Activated CD4-positive, CD25-positive, alpha-beta regulatory T cell treated with anti-CD3 and anti-CD28 coated beads, Interleukin-2, amount 50 U/mL, for 72 hours (primary cell): Measurements from ENCODE around the gene FFAR3.

ENCODE experiments used
- DNase-seq: peaks from one replicate; pipeline ENCODE4 v3.0.0; 2021

The FFAR3 gene

GRCh38 chr19:35331551-35332214 lies 26.6 kb upstream of the FFAR3 start:
- no peak for DNase-seq

- no peak for DNase-seq
Measured at GRCh38 chr19:35332817-35333216, 25.4 kb upstream of the FFAR3 start.

- DNase-seq, result no peak
Measured at GRCh38 chr19:35334144-35334753, 24.0 kb upstream of the FFAR3 start.

- no peak for DNase-seq
Measured at GRCh38 chr19:35336166-35336955, 21.9 kb upstream of the FFAR3 start.

- DNase-seq, result no peak
Measured at GRCh38 chr19:35337097-35337983, 20.9 kb upstream of the FFAR3 start.

- DNase-seq, result no peak
Measured at GRCh38 chr19:35337984-35338296, 20.3 kb upstream of the FFAR3 start.

- no peak for DNase-seq
Measured at GRCh38 chr19:35340431-35340830, 17.8 kb upstream of the FFAR3 start.

GRCh38 chr19:35341006-35341405 lies 17.3 kb upstream of the FFAR3 start:
- no peak for DNase-seq

- no peak for DNase-seq
Measured at GRCh38 chr19:35341565-35342225, 16.6 kb upstream of the FFAR3 start.

GRCh38 chr19:35342430-35342829 lies 15.8 kb upstream of the FFAR3 start:
- no peak for DNase-seq

- peak; percentile 27 for DNase-seq
Measured at GRCh38 chr19:35344511-35345031, 13.7 kb upstream of the FFAR3 start.

- DNase-seq, result peak; percentile 18
Measured at GRCh38 chr19:35345671-35346111, 12.6 kb upstream of the FFAR3 start.

- peak; percentile 26 for DNase-seq
Measured at GRCh38 chr19:35346193-35347052, 11.8 kb upstream of the FFAR3 start.

GRCh38 chr19:35347171-35347929 lies 10.9 kb upstream of the FFAR3 start, which contains the start of gene FFAR1:
Gene FFAR1, plus strand, starts transcription at chr19:35347902. Its CDS starts 3,650 bp downstream, at chr19:35351552.
- peak; percentile 31 for DNase-seq

- peak; percentile 28 for DNase-seq
Measured at GRCh38 chr19:35347930-35348298, 10.3 kb upstream of the FFAR3 start.

GRCh38 chr19:35348911-35349611 lies 9.2 kb upstream of the FFAR3 start:
- DNase-seq, result peak; percentile 19

- DNase-seq, result peak; percentile 26
Measured at GRCh38 chr19:35349614-35350521, 8.4 kb upstream of the FFAR3 start.

- no peak for DNase-seq
Measured at GRCh38 chr19:35350591-35350990, 7.7 kb upstream of the FFAR3 start.
